GM18505 (cell line): ENCODE results near the gene ARHGAP18.

Experiments used
- ATAC-seq: cut with Tn5 transposase; IDR thresholded peaks from one replicate; pipeline ENCODE4 v1.9.1; 2021; ENCODE audit not compliant: unreplicated experiment
- POLR2A ChIP-seq: IDR thresholded peaks from 4 replicates; pipeline ENCODE4 v1.6.1; 2011; ENCODE audit warnings: borderline replicate concordance; ENCODE audit not compliant: insufficient read depth, insufficient read length; ENCODE audit errors: extremely low read depth

ARHGAP18 gene

DNA sequence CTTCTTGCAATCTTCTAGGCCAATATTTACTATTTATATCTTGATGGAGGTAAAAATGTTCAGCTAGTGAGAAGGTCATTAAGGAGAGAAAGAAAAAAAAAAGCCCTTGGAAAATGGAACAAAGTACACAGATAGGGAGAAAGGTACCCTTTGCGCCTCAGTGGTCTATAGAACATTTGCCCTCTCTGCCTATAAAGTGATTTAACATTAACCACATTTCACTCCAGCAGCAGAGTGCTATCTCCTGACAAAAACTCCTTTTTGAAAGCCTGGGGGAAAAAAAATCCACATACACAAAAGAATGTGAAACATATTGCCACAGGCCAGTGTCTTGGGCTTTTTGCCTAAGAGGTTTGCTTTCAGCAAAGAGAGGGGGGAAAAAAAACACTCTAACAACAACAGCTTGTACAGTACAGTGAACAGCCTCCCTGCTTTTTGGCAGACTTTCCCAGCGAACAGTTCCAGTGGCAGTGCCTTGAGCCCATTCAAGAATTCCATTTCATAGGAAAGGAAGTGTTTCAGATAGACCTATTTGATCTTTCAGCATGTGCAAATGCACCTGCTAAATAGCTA is 695 bp downstream of the ARHGAP18 start:
- peak; percentile 10 for ATAC-seq
- no peak for TF ChIP-seq POLR2A

DNA sequence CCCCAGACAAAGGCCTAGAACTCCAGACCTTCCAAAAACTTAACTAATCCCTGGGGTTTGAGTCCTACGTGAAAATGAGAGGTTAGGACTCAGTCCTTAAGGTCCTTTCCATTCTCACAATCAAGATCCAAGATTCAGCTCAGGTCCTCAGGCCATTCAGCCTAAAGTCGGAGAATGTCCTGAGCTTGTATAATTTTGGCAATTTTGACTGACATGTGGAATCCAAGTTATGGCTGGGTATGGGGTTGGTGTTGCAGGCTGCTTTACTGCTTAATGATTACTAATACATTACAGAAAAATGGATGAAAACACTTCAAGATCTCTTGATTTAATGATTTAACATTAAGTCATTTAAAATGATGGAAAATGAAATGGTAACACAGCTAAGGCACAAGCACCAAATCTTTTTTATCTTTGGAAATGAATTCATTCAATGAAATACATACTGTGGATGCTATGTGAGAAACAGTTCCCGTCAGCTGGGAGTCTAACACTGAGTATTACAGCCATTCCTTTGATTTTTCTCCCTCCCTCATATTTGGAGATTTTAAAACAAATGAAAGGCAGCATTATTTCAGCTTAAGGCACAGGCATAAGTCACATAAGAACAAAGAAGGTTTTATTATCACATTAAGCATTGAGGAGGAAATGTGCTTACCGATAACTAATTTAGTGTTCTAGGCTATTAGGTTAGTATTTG is 1.3 kb downstream of the ARHGAP18 start:
- ATAC-seq, result no peak
- TF ChIP-seq POLR2A, result no peak

DNA sequence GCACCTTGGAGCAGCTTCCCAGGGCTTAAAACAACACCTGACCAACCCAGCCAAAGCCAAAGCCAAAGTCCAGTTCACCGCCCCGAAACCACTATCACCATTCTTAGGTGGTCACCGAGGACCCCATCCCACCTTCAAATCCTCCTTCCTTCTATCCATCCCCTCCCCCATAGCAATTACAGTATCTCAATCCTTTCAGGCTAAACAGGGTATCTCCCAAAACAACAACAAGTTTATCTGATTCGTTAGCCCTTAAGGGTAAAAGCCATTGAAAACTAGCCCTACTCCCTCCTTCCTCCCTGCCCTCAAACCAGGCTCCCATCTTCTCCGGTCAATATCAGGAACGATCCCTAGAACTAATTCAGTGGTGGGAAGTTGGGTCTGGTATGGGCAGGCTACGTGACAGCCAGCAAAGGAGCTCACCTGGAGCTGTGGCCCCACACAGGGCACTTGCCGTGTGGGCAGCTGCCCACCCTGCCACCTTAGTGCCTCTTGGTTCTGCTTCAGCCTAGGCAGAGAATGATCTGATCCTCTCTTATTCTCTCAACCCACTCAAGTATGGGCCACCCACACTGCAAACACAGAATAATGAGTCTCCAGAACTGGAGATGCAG is 2.0 kb downstream of the ARHGAP18 start:
- ATAC-seq, result no peak
- no peak for TF ChIP-seq POLR2A

DNA sequence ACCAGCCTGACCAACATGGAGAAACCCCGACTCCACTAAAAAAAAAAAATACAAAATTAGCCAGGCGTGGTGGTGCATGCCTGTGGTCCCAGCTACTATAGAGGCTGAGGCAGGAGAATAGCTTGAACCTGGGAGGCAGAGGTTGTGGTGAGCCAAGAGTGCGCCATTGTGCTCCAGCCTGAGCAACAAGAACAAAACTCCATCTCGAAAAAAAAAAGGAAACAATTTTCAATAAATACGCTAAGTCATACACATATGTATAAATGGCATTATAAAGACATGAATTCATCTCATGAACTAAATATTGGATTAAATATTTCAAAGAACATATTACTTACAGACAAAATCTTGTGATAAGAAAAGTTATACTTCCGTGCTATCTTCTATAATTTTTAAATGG is 2.9 kb downstream of the ARHGAP18 start:
- no peak for ATAC-seq
- no peak for TF ChIP-seq POLR2A

DNA sequence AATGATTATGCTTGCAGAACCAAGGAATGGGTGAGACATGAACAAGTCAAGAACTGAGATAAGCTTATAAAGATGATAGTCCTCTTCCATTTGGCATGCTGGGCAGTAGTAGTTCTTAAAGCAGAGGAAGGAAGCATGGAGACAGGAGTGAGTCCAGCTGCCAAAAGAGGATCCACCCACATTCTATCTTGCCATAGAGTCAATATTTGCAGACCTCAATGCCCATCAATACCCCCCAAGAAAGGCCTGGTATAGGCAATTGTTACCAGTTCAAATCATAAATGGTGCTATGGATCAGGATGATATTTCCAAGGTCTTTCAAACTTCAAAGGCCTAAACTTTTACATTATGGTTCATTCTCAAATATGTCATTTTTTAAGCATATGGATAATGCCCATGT is 4.8 kb downstream of the ARHGAP18 start:
- no peak for TF ChIP-seq POLR2A
- no peak for ATAC-seq

DNA sequence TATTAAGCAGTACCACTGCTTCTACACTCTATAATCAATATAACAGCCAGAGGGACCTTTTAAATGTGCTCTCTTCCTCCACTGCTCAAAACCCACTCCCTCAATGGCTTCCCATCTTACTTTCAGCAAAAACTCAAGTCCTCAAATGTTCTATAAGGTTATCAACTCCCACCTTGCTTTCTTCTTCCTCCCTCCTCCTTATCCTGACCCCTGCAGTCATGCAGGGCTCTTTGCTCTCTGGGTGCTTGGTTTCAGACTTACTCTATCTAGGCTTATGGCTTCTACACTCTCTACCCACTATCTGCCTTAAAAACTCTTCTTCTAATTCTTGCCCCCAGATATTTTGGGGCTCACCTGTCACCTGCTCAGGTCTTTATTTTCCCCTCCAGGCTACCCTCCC is 5.3 kb downstream of the ARHGAP18 start:
- no peak for TF ChIP-seq POLR2A
- no peak for ATAC-seq

DNA sequence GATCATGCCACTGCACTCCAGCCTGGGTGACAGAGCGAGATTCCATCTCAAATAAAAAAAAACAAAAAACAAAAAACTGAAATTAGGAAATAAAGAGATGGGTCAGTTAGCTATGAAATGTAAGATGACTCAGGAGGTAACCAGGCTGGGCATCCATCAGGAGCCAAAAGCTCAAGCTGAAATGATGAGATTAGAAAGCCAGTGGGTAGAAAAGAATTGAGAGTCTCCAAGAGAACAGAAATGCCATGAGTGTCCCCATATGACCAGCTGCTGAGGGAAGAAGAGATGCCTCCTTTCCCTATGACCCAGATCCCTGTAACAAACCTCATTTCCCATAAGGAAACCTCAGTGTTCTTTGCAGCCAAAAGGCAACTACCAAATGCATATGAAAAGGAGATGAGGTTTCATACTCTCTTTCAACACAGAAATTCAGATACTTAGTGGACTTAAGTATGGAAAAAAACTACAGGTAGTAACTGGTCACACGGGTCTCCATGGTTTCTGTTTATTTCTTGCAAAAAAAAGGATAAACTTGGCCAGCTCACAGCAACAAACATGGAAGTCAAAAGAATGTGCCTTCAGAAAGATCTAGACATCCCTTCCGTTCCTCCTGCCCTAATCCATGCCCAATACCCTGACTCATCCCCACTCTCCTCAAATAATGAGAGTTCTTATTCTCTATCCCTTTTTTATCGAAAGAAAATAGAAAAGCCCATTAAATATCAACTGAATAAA is 8.1 kb downstream of the ARHGAP18 start:
- no peak for TF ChIP-seq POLR2A
- ATAC-seq, result no peak

DNA sequence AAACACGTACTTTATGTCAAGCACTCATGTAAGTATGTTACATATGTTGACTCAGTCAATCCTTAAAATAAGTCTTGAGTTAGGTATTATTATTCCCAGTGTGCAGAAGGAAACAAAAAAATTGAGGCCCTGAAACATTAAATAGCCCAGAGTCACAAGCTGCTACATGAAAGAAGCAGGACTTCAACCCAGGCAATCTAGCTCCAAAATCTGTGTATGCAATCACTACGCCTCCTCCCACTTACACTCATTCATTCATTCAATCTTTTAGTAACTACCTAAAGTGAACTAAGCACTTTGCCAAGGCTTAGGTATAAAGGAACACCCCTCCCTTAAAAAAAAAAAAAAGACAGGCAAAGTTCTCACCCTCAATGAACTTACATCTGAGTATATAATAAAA is 9.3 kb downstream of the ARHGAP18 start:
- no peak for TF ChIP-seq POLR2A
- no peak for ATAC-seq

DNA sequence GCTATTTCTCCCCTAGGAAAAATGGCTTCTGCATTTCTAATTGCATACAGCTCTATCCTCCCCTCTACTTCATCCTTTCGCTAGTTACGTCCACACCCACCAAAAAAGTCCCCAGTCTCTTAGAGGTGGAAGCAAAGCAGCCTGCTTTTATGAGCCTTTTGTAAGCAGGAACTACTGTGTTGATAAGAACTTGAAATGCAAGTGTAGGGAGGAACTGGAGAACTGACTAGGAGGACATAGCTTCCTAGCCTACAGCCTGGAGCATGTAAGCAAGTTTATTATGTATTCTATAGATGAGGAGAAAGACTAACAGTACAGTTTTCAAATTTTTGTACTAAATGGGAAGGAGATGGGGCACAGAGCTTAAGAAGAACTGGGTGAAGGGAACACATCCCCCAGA is 10.3 kb downstream of the ARHGAP18 start:
- no peak for ATAC-seq
- TF ChIP-seq POLR2A, result no peak

DNA sequence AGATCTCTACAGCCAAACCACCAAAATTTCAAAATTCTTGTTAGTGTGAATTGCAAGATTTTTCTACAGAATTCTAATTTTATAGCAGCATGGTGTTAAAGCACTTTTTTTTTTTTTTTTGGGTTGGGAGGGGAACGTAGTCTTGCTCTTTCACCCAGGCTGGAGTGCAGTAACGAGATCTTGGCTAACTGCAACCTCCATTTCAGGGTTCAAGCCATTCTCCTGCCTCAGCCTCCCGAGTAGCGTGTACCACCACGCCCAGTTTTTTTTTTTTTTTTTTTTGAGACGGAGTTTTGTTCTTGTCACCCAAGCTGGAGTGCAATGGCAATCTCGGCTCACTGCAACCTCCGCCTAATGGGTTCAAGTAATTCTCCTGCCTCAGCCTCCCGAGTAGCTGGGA is 11.5 kb downstream of the ARHGAP18 start:
- no peak for TF ChIP-seq POLR2A
- no peak for ATAC-seq

DNA sequence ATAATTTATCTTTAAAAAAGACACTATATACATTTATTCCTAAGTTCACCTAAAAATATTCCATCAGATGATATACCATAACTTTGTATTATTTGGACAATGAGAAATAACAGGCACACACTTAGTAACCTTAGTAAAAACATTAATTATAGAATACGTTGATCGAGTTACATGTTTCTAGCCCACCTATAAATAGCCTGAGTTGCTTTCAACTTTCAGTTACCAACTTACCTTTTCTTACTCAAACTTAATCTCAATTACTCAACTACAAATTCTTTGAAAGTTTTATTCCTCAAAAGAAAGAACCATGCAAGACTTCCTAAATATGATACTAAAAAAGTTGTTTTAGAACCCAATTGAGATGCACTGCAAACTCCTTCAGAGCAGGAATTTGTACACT is 12.2 kb downstream of the ARHGAP18 start:
- ATAC-seq, result no peak
- no peak for TF ChIP-seq POLR2A

DNA sequence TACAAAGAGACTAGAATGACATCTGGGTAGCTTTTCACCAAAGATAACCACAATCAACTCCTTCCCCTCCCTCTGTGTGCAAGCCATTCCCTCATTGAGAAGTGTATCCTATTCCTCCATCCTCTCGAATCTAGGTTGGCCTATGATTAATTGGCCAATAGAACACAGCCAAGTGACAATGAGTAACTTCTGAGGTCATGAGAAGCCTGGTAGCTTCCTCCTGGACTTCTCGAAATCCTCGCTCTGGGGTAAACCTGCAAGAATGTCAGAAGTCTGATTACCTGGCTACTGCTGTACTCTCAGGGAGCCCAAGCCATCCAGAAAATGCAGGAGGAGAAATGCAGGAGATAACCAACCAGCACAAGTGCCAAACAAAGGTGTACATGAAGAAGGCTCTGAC is 13.1 kb downstream of the ARHGAP18 start:
- no peak for ATAC-seq
- no peak for TF ChIP-seq POLR2A

DNA sequence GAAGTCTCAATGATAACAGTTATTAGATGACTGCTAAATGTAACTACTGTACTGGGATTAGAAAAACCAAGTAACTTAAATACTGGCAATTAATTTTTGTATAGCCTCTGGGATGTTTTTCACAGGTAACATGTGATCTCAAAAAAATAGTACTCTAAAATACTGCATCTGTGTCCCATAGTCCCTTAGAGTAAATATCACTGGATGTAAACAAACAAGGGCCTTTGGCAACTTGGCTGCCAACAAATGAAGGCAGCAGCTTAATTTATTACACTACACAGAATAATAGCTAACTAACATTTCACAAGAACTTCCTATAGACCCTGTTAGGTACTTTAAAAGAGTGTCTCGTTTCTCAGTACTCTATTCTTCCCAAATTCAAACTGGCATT is 14.0 kb downstream of the ARHGAP18 start:
- no peak for TF ChIP-seq POLR2A
- ATAC-seq, result peak; percentile 19
